ENCODE measurements around the gene CEBPG.

The CEBPG gene

DNA sequence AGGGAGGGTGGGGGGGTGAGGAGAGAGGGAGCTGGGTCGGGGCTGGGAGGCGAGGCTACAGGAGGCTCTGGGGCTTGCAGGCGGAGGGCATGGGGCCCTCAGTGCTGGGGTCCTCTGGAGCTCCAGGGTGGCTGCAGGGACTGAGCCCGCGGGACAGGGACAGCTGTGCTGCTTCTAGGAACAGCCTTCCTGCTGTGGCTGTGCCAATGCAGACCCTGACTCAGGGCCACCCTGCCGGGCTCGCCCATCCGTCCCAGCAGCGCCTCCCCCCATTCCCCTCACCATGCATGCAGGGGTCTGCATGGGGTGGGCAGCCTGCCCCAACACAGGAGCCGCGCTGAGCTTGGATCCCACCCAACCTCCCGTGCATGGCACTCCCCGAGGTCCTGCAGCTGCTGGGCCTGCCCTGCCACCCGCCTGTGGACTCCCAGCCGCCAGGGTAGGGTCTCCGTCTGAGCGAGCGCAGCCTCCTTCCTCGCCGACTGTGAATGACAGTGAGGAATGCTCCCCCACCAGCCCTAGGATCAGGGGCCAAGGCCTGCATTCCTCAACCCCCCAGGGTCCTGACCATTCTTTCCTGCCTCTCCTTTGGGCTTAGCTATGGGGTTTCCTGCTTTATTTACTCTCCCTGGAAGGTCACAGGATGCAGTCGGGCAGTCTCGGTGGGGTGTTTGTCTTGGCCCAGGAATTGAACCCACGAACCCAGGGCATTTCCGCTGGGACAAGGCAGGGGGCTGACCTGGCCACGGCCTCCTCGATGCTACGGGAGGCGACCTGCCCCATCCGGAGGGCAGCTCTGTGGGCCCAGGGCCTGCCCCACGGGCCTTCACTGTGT is 23.4 kb downstream of the CEBPG start:
- DNase-seq = no peak

DNA sequence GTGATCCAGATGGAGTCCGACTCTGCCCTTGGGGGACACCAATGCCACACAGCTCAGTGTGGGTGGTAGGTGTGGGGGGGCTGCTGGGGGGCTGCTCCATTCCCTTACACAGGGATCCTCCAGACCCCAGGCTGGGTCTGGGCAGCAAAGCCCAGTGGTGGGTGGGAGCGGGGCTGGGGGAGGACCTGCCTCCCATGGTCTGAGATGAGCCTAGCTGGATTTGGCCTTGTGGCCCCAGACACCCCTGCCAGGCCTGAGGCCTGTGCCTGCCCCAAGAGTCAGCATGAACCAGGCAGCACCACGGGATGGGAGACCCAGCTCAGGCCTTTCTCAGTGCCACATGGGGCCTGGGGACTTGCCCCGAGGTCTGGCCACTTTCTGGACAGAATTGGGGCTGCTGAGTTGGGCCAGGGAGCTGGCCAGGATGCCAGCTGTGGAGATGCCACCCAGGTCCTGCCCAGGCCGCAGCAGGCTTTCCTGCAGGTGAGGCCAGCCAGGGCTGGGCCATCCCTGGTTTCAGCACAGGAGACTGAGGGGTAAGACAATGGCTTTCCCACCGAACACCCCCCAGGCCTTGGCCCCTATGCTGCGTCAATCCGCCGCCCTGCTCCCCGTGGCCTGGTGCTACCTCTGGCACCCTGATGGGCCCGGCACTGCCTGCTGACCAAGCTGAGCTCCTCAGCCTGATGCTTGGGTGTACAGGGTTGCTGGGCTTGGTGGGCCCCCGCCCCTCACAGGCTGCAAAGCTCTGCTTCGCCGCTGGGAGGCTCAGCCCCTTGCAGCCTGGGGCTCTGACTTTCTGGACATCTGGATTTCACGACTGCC is 24.2 kb downstream of the CEBPG start:
- DNase-seq = no peak

DNA sequence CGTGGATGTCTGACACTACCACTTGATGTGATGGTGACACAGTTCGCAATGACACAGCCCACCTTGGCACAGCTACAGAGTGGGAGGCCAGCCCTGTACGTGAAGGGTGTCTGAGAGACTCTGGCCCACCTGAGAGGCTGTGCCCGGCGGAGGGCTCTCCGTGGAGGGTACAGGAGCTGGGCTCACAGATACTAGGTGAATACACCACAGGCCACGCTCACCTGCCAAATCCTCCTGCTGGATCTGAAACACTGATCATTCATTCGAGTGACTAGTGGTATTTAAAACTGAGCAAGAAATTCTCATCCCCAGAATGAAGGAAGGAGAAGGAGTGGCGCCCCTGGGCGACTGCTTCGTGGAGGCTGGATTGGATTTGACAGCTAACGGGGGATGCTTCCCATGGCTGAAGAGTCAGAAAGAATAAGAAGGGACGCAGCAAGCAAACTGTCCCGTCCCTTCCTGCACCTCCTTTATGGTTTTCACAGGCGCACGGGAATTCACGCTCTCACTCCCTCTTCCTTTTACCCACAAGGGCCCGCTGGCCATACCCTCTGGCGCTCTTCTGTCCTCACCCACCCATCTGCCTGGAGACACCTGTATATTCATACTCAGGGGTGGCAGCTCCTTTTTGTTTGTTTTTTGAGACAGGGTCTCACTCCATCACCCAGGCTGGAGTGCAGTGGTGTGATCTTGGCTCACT is 25.0 kb downstream of the CEBPG start:
- no peak for DNase-seq

DNA sequence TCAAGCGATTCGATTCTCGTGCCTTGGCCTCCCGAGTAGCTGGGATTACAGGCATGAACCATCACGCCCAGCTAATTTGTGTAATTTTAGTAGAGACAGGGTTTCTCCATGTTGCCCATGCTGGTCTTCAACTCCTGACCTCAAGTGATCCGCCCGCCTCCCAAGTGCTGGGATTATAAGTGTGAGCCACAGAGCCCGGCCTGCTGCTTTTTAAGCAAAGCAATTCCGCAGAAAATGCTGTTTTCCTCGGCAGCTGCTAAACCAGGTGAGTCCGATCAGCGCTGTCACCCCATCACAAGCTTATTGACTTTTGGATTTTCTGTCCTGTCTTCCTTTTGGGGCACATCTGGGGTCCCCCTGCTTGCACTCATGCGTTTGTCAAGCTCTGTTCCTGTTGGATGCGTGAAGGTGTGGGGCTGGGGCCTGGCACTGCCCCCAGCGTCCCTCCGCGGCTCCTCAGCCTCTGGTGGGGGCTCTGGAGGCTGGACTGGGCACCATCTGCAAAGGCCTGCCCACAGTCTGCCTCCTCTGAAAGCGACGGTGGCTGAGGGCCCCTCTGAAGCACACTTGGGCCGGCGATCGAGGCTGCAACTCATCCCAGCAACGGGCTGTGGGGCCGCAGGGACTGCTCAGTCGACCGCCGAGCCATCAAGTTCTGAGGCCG is 25.7 kb downstream of the CEBPG start:
- DNase-seq = no peak

- no peak for DNase-seq
Measured at GRCh38 chr19:33399745-33400681, 26.5 kb downstream of the CEBPG start.

- DNase-seq = no peak
Measured at GRCh38 chr19:33400856-33401682, 27.6 kb downstream of the CEBPG start.

DNA sequence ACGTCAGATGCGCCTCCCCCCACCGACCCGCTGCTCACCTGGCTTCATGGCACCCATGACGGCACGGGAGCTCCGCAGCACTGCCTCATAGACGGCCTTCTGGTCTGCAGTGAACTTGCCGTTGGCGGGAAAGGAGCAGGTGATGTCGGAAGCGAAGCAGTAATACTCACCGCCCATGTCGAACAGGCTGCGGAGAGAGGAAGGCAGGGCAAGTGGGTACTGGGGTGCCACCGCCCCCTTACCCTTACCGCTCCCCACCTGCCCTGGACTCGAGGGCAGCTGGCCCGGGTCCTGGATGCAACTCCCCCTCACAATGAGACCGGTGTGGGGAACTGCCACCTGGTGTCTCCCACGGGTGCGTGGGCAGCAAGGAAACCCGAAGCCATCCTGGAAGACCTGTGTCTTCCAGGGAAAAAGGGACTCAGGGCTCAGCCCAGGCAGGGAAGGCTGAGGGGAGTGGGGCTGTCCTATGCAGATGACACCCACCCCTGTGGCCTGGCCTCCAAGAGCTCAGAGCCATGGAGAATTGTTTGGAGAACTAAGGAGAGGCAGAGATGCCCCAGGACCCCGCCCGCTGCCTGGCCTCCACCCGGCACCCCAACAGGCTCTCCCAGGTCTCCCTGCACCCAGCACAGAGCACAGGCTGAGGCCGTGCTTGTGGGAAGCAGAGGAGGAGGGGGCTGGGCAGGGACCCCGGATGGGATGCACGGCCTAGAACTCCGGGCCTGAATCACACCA is 28.3 kb downstream of the CEBPG start:
- DNase-seq = no peak

DNA sequence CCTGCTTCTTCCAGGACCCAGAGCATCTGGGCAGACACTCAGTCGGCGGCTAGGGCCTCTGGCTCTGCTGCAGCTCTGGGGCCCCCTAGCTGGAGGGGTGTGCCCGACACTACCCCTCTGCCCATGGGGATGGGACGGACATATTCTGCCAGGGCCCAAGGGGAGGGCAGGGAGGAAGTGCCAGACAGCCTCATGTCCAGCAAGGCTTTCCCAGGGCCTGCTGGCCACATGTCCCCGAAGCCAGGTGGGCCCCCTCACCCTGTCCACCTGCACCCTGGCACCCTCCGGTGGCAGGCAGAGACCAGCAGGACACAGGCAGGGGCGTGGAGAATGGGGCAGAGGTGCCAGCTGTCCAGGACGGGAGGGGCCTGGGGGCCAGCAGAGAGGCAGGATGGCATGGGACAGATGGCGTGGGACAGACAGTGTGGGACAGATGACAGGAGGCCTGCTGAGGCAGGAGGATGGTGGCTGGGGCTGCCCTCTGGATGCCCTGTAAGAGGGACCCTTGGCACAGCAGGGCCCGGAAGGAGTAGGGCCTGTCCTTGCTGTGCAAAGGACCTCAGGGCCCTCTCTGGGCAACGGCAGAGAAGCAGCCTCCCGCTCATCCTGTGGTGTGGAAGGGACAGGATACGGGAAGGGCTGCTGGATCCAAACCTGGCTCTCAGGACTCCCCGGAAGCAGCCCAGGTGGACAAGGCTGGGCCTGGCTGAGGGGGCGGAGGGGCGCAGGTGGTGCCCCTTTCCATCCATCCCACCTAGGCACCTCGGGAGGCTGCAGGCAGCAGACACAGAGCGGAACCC is 29.1 kb downstream of the CEBPG start:
- DNase-seq = no peak

DNA sequence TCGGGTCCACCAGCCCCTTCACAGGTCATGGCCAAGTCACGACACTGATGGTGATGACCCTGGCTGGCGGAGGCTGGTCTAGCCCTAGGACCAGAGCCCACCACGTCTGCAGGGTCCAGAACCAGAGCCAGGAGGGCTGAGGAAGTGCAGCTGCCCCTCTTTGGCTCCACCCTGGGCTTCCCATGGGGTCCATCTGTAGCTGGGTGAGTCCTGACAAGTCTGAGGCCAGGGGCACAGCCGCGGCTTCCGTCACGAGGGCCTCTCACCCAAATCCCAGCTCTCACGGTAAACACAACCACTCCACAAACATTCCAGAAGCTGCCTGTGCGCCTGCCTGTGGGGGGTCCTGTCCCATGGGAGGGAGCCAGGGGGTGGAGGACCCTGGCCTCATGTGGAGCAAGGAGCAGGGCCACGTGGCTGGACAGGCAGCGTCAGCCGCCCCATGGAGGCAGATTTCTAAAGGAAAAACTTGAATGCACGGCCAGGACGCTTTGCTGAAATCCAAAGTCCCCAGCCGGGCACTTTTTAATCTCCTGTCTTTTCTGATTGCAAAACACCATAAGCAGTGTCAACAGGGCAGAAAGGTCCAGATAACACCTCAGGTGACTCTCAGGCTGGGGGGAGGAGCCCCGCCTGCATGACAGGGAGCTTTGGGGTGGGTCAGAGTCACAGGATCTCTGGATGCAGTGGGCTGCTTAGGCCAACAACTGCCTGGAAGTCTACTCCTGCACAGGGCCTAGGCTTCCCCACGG is 29.9 kb downstream of the CEBPG start:
- DNase-seq = no peak

DNA sequence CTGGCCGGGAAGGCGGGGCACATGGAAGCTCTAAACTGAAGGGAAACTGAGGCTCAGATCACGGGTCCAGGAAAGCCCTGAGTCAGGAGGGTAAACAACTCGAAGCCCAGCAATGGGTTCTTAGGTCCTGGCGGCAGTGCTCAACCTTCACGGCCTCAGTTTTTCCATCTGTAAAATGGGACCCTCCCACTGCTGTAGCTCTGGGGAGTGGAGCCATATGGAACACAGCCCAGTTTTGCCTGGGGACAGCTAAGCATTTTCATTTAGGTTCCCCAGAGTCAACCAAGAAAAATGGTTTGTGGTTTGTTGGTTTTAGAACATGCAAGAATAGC is 30.4 kb downstream of the CEBPG start:
- DNase-seq = no peak

DNA sequence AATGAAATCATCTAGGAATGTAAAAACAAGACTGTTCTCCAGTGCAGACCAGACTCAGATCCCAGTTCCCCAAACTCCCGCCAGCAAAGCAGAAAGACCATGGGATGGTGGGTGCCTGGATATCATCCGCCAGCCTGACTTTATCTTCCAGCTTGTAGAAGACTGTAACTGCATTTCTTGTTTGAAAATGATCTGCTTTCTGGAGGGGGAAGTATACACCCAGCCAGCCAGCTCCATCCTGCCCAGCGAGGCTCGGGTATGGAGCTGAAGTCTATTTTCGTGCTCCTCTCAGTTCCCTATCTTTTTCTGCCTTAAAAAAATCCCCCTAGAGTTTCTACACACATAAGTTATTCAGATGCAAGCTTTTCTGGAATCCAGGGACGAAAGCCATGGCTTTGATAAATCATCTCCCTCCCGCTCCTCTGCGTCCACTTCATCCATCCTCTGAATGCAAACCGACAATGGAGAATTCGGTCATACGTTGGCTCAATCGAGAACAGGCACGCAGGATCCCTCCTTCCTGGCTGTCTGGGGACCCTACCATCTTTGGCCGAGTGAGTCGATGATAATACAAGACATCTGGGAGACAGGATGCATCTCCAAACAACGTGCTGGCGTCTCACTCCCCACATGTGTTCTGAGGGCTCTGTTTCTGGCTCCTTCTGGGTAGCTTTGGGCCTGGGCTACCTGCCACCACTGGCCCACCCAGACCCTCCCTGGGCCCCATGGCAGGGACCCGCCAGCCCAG is 31.2 kb downstream of the CEBPG start:
- DNase-seq = no peak

GRCh38 chr19:33405254-33405552 is 31.7 kb downstream of the CEBPG start:
- no peak for DNase-seq

GRCh38 chr19:33405553-33406461 is 32.3 kb downstream of the CEBPG start:
- DNase-seq = no peak

GRCh38 chr19:33406521-33407139 is 33.1 kb downstream of the CEBPG start:
- peak; percentile 43 for DNase-seq

- DNase-seq = no peak
Measured at GRCh38 chr19:33407140-33407551, 33.6 kb downstream of the CEBPG start.

GRCh38 chr19:33407716-33408115 is 34.2 kb downstream of the CEBPG start:
- no peak for DNase-seq

All from GOT3 (cell line).